IMR-90 (cell line): ENCODE measurements around the gene SPATS2L. TPM values are rescaled to one million over a fixed set of nuclear protein-coding genes. Genes with fewer than 3 reads are reported as not detected.
A peak's percentile ranks its signal among the peaks of the same experiment; 100 is the strongest.

Experiments
- ATAC-seq: fragments of 200-7000 bp; cut with Tn5 transposase; 2 replicates; pipeline ENCODE4 v1.9.1; 2020; ENCODE audit warnings: low read depth, mild to moderate bottlenecking, moderate library complexity
- BruUV-seq: library from RNA; stranded (reverse); fragments of 400-500 nt; replicated peaks from 2 replicates; lab custom pipeline; 2021; lab: Mats Ljungman, UMichigan
- CTCF ChIA-PET: fragments of 300-600 bp; formaldehyde crosslinking; extraction: SDS; loops from one replicate; lab custom pipeline; 2021; ENCODE audit warnings: antibody characterized with exemption; lab: Yijun Ruan, JAX
- POLR2A ChIA-PET: fragments of 300-600 bp; sonication (Branson Sonifier 250); formaldehyde crosslinking; loops from one replicate; lab custom pipeline; 2022; ENCODE audit warnings: antibody characterized with exemption; ENCODE audit not compliant: unreplicated experiment; lab: Charles Lee
- DNase-seq: peaks from one replicate; pipeline ENCODE4 v3.0.0; 2013
- H2AFZ ChIP-seq: replicated peaks from 2 replicates; pipeline ENCODE3; 2013; ENCODE audit warnings: low read length, mild to moderate bottlenecking; ENCODE audit not compliant: poor library complexity
- H2AK5ac ChIP-seq: 2 replicates; pipeline ENCODE4 v1.6.1; 2013; ENCODE audit warnings: low read depth, low read length, inconsistent platforms
- H2AK9ac ChIP-seq: replicated peaks from 2 replicates; pipeline ENCODE3; 2013; ENCODE audit warnings: mild to moderate bottlenecking, low read depth, low read length, moderate library complexity; ENCODE audit not compliant: poor library complexity
- H2BK120ac ChIP-seq: 2 replicates; pipeline ENCODE4 v1.6.1; 2013; ENCODE audit warnings: low read depth, low read length, inconsistent platforms
- H2BK15ac ChIP-seq: 3 replicates; pipeline ENCODE4 v1.6.1; 2013; ENCODE audit warnings: low read depth, low read length, inconsistent platforms
- H2BK20ac ChIP-seq: 2 replicates; pipeline ENCODE4 v1.6.1; 2013; ENCODE audit warnings: low read depth, mild to moderate bottlenecking, inconsistent platforms, low read length, moderate library complexity
- H2BK5ac ChIP-seq: 2 replicates; pipeline ENCODE4 v1.6.1; 2013; ENCODE audit warnings: mild to moderate bottlenecking, low read depth, low read length, inconsistent platforms; ENCODE audit not compliant: poor library complexity, severe bottlenecking
- H3K14ac ChIP-seq: replicated peaks from 2 replicates; pipeline ENCODE4 v1.6.1; 2013; ENCODE audit warnings: low read depth, low read length, inconsistent platforms
- H3K18ac ChIP-seq: 2 replicates; pipeline ENCODE4 v1.6.1; 2013; ENCODE audit warnings: low read depth, low read length, control low read depth
- H3K23ac ChIP-seq: 2 replicates; pipeline ENCODE4 v1.6.1; 2013; ENCODE audit warnings: low read depth, low read length, inconsistent platforms
- H3K27ac ChIP-seq: 2 replicates; pipeline ENCODE4 v1.5.1; 2013; ENCODE audit warnings: mild to moderate bottlenecking, control low read depth, low read length; ENCODE audit not compliant: insufficient read depth
- H3K27me3 ChIP-seq: 2 replicates; pipeline ENCODE4 v1.6.1; 2013; ENCODE audit warnings: low read length; ENCODE audit not compliant: control insufficient read depth, insufficient read depth
- H3K36me3 ChIP-seq: 2 replicates; pipeline ENCODE4 v1.6.1; 2013; ENCODE audit warnings: low read length, mixed read lengths; ENCODE audit not compliant: control insufficient read depth, insufficient read depth
- H3K4ac ChIP-seq: 2 replicates; pipeline ENCODE4 v1.6.1; 2013; ENCODE audit warnings: low read depth, low read length, inconsistent platforms
- H3K4me1 ChIP-seq: 2 replicates; pipeline ENCODE4 v1.6.1; 2013; ENCODE audit warnings: low read length, mixed read lengths; ENCODE audit not compliant: control insufficient read depth, insufficient read depth
- H3K4me2 ChIP-seq: 2 replicates; pipeline ENCODE4 v1.6.1; 2013; ENCODE audit warnings: low read depth, mild to moderate bottlenecking, control low read depth, low read length, moderate library complexity
- H3K4me3 ChIP-seq: 2 replicates; pipeline ENCODE4 v1.5.1; 2013; ENCODE audit warnings: low read depth, mild to moderate bottlenecking, control low read depth, low read length, moderate library complexity; ENCODE audit not compliant: insufficient read depth
- H3K56ac ChIP-seq: 2 replicates; pipeline ENCODE4 v1.6.1; 2013; ENCODE audit warnings: low read length, inconsistent platforms; ENCODE audit not compliant: insufficient read depth; ENCODE audit errors: extremely low read depth
- H3K79me1 ChIP-seq, 2 experiments: 2 replicates each; pipeline ENCODE4 v1.6.1; 2013; ENCODE audit warnings: low read length in 2 of 2, inconsistent platforms in 1 of 2, low read depth in 1 of 2
- H3K9ac ChIP-seq: 2 replicates; pipeline ENCODE4 v1.6.1; 2013; ENCODE audit warnings: low read depth, low read length, control low read depth
- H3K9me1 ChIP-seq: 2 replicates; pipeline ENCODE4 v1.6.1; 2013; ENCODE audit warnings: low read length, inconsistent platforms; ENCODE audit not compliant: insufficient read depth
- H3K9me3 ChIP-seq: 2 replicates; pipeline ENCODE4 v1.6.1; 2013; ENCODE audit warnings: low read length; ENCODE audit not compliant: control insufficient read depth, insufficient read depth
- H4K20me1 ChIP-seq: 2 replicates; pipeline ENCODE4 v1.6.1; 2013; ENCODE audit warnings: low read length, inconsistent platforms; ENCODE audit not compliant: insufficient read depth
- H4K5ac ChIP-seq: 2 replicates; pipeline ENCODE4 v1.6.1; 2013; ENCODE audit warnings: mild to moderate bottlenecking, low read depth, low read length, control low read depth
- H4K8ac ChIP-seq, 2 experiments: 2 replicates each; pipeline ENCODE4 v1.6.1; 2013; ENCODE audit warnings: low read depth in 2 of 2, low read length in 2 of 2, control low read depth in 1 of 2, inconsistent platforms in 1 of 2
- H4K91ac ChIP-seq: 2 replicates; pipeline ENCODE4 v1.6.1; 2013; ENCODE audit warnings: low read depth, low read length, inconsistent platforms; ENCODE audit not compliant: insufficient read depth
- MAFK ChIP-seq: IDR thresholded peaks from 2 replicates; pipeline ENCODE4 v1.6.1; 2012; ENCODE audit warnings: low read depth, low read length, improper control_type of control experiment
- RAD21 ChIP-seq: IDR thresholded peaks from 2 replicates; pipeline ENCODE4 v1.6.1; 2012; ENCODE audit warnings: low read length, improper control_type of control experiment
- WGBS, 2 experiments: methylation state at CpG; one replicate each; pipeline versions ENCODE4 v1.1.5 to v1.1.7; 2013; ENCODE audit warnings: missing lambda C conversion rate in 2 of 2; ENCODE audit not compliant: insufficient read length in 1 of 2; ENCODE audit errors: extremely low coverage in 2 of 2; 5-methylcytosine and 5-hydroxymethylcytosine counted together
- dilution Hi-C: fragments of 300-500 bp; cut with HindIII; formaldehyde crosslinking; loops from one replicate; pipeline ENCODE4 v1.14.3; 2018; ENCODE audit warnings: low sequenced_read_pairs; ENCODE audit not compliant: unreplicated experiment
- in situ Hi-C: fragments of 300-500 bp; cut with MboI; formaldehyde crosslinking; loops from 3 replicates; pipeline ENCODE4 v1.14.3; 2019; ENCODE audit warnings: low sequenced_read_pairs, inconsistent platforms, mixed read lengths
- intact Hi-C: fragments of 100-400 bp; cut with micrococcal nuclease; formaldehyde crosslinking; loops from 2 replicates; pipeline ENCODE4 v1.10.0; 2022
- polyA plus RNA-seq, 3 experiments: library from polyadenylated mRNA; depleted of rRNA; stranded (reverse); fragments of >200 nt; gene quantifications; 2 replicates each; pipeline ENCODE4 v1.2.3, GENCODE V29; 2012; ENCODE audit warnings: low replicate concordance in 1 of 3
- total RNA-seq: library from RNA; depleted of rRNA; stranded (reverse); fragments of >200 nt; gene quantifications from 2 replicates; pipeline ENCODE4 v1.2.3, GENCODE V29; 2012

Gene SPATS2L
- total and polyA plus RNA-seq, 2 of the 4 experiments (the other 2 are of a cell fraction) = 118 to 155 TPM

- POLR2A ChIA-PET = no interaction called here
- peak overlapping the region; percentile 1; the same call in 1 of the 2 replicates for H3K18ac ChIP-seq
- H4K20me1 ChIP-seq = peaks cover 12% of the 10 kb centered on the region
- WGBS, 2 experiments = 80% methylated on average over 4 of the region's 4 CpGs; no CpG with 5 or more reads in 1 of the 2 experiments
- no peak overlapping the region for H3K56ac ChIP-seq
- no TSS peak for BruUV-seq
- dilution Hi-C loops = no loop called here
- ATAC-seq (peak; percentile 6; the same call in 1 of the 2 replicates), DNase-seq (no peak)
- peaks cover 19% of the 10 kb centered on the region for H3K9me1 ChIP-seq
- H3K4me1 ChIP-seq = peaks cover 10% of the 10 kb centered on the region
- CTCF ChIA-PET = no interaction called here
- in situ Hi-C loops = no loop called here
- H3K23ac ChIP-seq = peak overlapping the region; percentile 21; the same call in 1 of the 2 replicates
- peaks cover 12 to 54% of the 10 kb centered on the region in 2 experiments for H3K79me1 ChIP-seq
- no peak overlapping the region for H4K5ac ChIP-seq
- H3K27ac ChIP-seq = no peak overlapping the region
- peak overlapping the region; percentile 29 for H2BK5ac ChIP-seq
- H3K4me3 ChIP-seq = no peak overlapping the region
- no peak overlapping the region for H3K9ac ChIP-seq
- 0 out of 3 replicates have a peak overlapping the region, but pooled peaks have one; percentile 1 for H2BK15ac ChIP-seq
- peak overlapping the region; percentile 1 for H2AFZ ChIP-seq
- peak overlapping the region; percentile 13; the same call in 1 of the 2 replicates for H2BK120ac ChIP-seq
- H2AK5ac ChIP-seq = peak overlapping the region; percentile 36; the same call in 1 of the 2 replicates
- 0 out of 2 replicates have a peak overlapping the region, but pooled peaks have one; percentile 26 for H4K91ac ChIP-seq
- H2AK9ac ChIP-seq = no peak overlapping the region
- H3K27me3 ChIP-seq = no peaks in the 10 kb centered on the region
- H4K8ac ChIP-seq = peak overlapping the region in 1 of 2 experiments; percentile 21; a peak in 1 of 4 replicates
- no peak overlapping the region; the same call in 1 of the 2 replicates for H3K14ac ChIP-seq
- H3K9me3 ChIP-seq = no peaks in the 10 kb centered on the region
- TF ChIP-seq RAD21 (no peak), MAFK (peak; percentile 6; the same call in 1 of the 2 replicates)
- H2BK20ac ChIP-seq = no peak overlapping the region
- H3K36me3 ChIP-seq = peaks cover 24% of the 10 kb centered on the region
- H3K4me2 ChIP-seq = no peak overlapping the region
- intact Hi-C loops = no loop called here
- H3K4ac ChIP-seq = peak overlapping the region; percentile 14; the same call in 1 of the 2 replicates
Measured at GRCh38 chr2:200455958-200456421, 149.5 kb downstream of the SPATS2L start.
